COLO668 (cell line): Measurements from ENCODE around the gene USP43.

Source experiments
- DNase-seq: peaks from one replicate; lab custom pipeline; 2025; ENCODE audit not compliant: unreplicated experiment; lab: John Stamatoyannopoulos, UW

Gene USP43

GRCh38 chr17:9707948-9708347, 62.6 kb downstream of the USP43 start:
- no peak for DNase-seq

- no peak for DNase-seq
Observed at GRCh38 chr17:9714801-9715200, 69.5 kb downstream of the USP43 start.

- no peak for DNase-seq
Observed at GRCh38 chr17:9715503-9716016, 70.2 kb downstream of the USP43 start.

GRCh38 chr17:9725575-9725974, 80.3 kb downstream of the USP43 start:
- no peak for DNase-seq

DNA sequence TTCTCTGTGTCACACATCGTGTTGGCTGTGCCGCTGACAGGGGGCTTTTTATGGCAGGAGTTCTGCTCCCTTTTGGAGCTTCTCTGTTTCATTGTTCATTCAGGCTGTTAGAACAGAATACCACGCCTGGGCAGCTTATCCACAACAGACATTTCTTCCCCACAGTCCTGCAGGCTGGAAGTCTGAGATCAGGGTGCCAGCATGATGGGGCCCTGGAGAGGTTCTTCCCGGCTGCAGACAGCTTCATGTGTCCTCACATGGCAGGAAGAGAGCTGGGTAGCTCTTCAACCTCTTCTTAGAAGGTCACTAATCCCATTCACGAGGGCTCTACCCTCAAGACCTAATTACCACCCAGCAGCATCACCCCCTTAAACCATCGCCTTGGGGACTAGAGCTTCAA, 81.0 kb downstream of the USP43 start:
- no peak for DNase-seq

GRCh38 chr17:9728005-9728404, 82.7 kb downstream of the USP43 start:
- no peak for DNase-seq

- DNase-seq, result no peak
Observed at GRCh38 chr17:9728564-9728963, 83.2 kb downstream of the USP43 start.

DNA sequence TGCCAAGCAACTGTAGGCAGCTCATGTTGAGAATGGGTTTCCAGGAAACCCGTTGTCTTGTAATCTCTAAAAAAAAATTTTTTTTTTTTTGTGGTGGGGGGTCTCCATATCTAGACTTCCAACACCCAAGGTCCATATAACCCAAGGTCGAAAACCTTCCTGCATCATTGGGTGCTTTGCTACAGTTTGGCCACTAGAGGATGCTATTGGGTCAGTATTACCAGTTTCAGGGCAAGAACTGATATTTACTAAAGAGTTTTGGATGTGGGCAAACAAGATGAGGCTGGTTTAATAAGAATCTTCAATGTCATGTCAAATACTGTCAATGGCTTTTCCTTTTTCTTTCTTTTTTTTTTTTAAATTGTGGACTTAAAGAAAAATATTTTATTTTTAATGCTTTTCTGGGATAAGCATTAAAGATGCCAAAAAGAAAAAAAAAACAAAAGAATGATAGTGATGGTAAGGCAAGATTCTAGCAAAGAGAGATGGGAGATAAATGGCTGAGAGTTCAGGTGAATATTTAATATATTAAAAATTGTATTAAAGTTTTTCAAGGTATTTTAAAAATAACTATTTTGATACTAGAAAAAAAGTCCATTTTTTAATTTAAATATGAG, 83.8 kb downstream of the USP43 start:
- peak; percentile 0 for DNase-seq

DNA sequence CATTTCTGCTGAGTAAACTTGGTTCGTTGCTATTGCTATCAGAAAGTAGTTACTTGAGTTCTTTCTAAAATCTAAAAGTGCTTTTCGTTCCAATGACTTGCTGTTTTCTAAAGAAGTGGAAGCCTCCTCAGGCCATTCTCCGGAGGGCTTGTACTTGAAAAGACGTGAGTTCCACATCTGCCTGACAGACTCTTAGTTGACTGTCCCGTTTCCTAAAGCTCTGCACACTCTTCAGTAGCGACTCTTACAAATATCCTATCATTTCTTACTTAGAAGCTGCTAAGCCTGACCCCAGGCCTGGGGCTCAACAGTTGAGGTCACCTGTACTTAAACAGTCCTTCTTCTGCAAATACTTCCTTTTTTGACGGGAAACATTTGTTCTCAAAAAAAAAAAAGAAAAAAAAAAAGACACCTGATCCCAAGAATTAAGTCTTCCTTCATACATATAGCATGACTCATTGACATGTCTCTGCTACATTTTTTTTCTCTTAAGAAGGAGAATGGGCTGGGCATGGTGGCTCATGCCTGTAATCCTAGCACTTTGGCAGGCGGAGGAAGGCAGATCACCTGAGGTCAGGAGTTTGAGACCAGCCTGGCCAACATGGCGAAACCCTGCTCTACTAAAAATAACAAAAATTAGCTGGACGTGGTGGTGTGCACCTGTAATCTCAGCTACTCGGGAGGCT, 84.6 kb downstream of the USP43 start:
- DNase-seq, result no peak

DNA sequence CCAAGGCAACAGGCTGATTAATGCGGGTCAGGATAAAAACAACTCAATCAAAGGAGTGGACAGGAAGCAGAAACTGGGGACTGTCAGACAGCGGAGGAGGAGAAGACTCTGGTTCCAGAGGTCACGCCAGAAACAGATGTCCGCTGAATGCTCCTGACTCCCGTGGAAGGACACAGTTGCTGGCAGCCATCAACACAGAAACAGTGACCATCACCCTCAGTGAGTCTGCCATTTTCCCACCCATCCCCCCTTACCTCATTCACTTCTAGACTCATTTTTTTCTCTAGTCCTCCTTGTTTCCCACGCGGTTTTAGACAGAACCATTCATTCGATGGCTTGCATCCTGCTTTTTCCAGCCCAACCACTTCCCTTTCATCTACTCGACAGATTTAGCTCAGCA, 105.2 kb downstream of the USP43 start:
- DNase-seq, result no peak

DNA sequence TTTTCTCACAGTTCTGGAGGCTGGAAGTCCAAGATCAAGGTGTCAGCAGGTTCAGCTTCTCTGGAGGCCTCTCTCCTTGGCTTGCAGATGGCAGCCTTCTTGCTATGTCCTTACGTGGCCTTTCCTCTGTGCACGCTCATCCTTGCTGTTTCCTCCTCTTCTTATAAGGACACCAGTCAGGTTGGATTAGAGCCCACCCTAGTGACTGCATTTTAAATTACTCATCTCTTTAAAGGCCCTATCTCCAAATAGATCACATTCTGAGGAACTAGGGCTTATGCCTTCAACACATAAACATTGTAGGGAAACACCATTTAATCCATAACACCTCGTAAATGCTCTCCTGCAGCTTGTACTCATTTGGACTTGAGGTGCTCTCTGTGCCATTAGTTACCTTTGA, 109.8 kb downstream of the USP43 start:
- DNase-seq, result no peak

DNA sequence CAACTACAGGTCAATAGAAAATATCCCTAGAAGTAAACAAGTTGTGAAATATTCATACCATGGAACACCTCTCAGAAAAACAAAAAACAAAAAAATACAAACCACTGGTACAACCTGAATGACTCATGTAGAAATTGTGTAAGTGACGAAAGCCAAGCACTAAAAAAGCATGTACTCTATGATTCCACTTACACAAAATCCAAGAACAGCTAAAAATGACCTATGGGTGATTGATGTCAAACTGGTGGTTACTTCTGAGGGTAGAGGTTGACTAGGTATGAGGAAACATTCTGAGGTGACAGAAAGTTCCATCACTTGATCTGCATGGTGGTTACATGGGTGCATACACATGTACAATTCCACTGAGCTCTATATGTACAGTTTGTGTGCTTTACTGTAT, 114.9 kb downstream of the USP43 start:
- DNase-seq, result no peak

DNA sequence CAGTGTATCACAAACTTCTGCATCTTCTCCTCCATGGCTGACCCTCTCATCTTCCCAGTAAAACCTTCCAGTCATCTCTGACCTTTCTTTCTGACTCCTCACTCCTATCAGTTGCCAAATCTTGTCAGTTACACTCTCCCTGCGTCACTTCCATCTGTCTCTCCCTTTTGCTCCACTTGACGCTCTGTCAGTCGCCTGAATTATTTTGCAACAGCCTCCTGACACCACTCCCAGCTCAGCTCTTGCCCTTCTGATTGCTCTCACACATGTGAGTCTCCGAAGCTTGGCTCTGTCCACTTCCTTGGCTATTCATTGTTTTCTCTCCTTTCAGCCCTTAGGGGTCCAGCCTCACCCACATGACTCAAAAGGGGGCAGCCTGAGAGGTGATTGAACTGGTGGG, 118.3 kb downstream of the USP43 start:
- DNase-seq, result no peak

- DNase-seq, result no peak
Observed at GRCh38 chr17:9765322-9765721, 120.0 kb downstream of the USP43 start.

DNA sequence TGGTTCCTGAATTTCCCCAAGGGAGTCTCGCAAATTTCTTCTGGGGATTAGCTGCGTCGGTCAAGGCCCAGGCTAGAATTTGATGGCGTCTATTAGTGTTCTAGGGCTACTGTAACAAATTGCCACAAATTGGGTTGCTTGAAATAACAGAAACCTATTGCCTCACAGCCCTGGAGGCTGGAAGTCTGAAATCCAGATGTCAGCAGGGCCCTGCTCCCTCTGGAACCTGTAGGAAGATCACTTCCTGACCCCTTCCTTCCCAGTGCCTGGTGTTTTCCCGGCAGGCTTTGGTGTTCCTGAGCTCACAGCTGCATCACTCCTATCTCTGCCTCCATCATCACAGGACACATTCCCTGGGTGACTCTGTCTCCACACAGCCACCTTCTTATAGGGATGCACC, 121.7 kb downstream of the USP43 start:
- no peak for DNase-seq

GRCh38 chr17:9767432-9767991, 122.2 kb downstream of the USP43 start:
- no peak for DNase-seq

GRCh38 chr17:9768381-9768934, 123.1 kb downstream of the USP43 start:
- DNase-seq, result no peak

- DNase-seq, result no peak
Observed at GRCh38 chr17:9769036-9769695, 123.8 kb downstream of the USP43 start.

DNA sequence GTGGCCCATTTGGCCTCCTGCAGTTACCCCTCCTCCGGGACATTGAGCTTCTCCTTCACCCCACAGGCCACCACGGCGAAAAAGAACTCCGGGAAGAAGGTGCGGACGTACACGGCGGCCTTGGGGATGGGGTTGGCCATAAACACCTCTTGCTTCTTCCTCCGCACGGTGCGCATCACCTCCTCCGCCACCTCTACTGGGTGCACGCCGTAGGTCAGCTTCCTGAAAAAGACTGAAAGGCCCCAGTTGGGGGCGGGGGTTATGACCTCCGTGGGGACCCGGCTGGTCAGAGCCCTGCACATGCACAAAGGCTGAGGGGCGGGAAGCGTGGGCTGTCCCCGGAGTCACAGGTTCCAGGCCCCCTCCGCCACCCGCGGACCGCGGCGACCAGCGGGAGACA, 126.1 kb downstream of the USP43 start:
- no peak for DNase-seq

DNA sequence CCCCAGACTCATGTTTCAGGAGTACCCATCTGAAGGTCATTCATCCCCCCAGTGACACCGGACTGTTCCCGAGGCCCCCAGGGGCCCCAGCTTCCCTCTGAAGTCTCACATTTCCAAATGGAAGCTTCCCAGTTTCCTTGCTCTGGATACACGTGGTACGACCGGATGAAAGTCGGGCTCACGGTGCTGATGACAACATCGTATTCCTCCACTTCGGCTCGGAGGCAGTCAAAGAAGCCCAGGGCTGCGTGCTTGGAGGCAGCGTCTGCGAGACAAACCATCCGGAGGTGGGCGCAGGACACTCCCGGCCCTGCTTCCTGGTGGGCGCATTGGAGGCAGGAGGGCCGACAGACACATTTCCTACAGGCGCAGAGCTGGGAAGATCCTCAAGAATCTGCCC, 127.3 kb downstream of the USP43 start:
- DNase-seq, result no peak

GRCh38 chr17:9776911-9777310, 131.6 kb downstream of the USP43 start:
- DNase-seq, result no peak
